C4-2B (cell line): ENCODE results near the gene PRM3.

Experiments
- CTCF ChIP-seq: fragments of 450-650 bp; conservative IDR thresholded peaks from 2 replicates; pipeline ENCODE4 v1.5.1; 2017; ENCODE audit warnings: mild to moderate bottlenecking
- ZFX ChIP-seq: fragments of 450-650 bp; IDR thresholded peaks from 2 replicates; pipeline ENCODE4 v1.6.1; 2017

- TF ChIP-seq CTCF (no peak), ZFX (no peak)
Observed at GRCh38 chr16:11234884-11235702, 38.3 kb downstream of the PRM3 start.
